ENCODE results near the gene DUSP22. TPM values are rescaled to one million over a fixed set of nuclear protein-coding genes. Genes with fewer than 3 reads are reported as not detected.

DUSP22 gene
- total RNA-seq, 2 donors from 2014 or later, result 45.1 to 54.1 TPM

- Histone ChIP-seq H3K9me3 (no peaks in the 10 kb centered on the region), H3K4me3 (no peak overlapping the region), H3K4me1 (peaks cover 0 to 10% of the 10 kb centered on the region in 2 donors), H3K27ac (no peak overlapping the region), H3K36me3 (no peaks in the 10 kb centered on the region), H3K27me3 (no peaks in the 10 kb centered on the region)
- TF ChIP-seq, protein P1, sequence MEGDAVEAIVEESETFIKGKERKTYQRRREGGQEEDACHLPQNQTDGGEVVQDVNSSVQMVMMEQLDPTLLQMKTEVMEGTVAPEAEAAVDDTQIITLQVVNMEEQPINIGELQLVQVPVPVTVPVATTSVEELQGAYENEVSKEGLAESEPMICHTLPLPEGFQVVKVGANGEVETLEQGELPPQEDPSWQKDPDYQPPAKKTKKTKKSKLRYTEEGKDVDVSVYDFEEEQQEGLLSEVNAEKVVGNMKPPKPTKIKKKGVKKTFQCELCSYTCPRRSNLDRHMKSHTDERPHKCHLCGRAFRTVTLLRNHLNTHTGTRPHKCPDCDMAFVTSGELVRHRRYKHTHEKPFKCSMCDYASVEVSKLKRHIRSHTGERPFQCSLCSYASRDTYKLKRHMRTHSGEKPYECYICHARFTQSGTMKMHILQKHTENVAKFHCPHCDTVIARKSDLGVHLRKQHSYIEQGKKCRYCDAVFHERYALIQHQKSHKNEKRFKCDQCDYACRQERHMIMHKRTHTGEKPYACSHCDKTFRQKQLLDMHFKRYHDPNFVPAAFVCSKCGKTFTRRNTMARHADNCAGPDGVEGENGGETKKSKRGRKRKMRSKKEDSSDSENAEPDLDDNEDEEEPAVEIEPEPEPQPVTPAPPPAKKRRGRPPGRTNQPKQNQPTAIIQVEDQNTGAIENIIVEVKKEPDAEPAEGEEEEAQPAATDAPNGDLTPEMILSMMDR (IDR thresholded peaks at IDR 0.05), result no peak
- DNase-seq (ENCODE audit: low spot score), result no peak
Measured at GRCh38 chr6:317060-317447, 24.8 kb downstream of the DUSP22 start.

- Histone ChIP-seq H3K4me1 (peaks cover 0 to 5% of the 10 kb centered on the region in 2 donors), H3K4me3 (no peak overlapping the region), H3K27ac (no peak overlapping the region), H3K9me3 (no peaks in the 10 kb centered on the region), H3K27me3 (no peaks in the 10 kb centered on the region), H3K36me3 (no peaks in the 10 kb centered on the region)
- no peak for DNase-seq (ENCODE audit: low spot score)
- TF ChIP-seq, protein P1 (IDR thresholded peaks at IDR 0.05), result no peak
Measured at GRCh38 chr6:317448-318144, 25.3 kb downstream of the DUSP22 start.

DNA sequence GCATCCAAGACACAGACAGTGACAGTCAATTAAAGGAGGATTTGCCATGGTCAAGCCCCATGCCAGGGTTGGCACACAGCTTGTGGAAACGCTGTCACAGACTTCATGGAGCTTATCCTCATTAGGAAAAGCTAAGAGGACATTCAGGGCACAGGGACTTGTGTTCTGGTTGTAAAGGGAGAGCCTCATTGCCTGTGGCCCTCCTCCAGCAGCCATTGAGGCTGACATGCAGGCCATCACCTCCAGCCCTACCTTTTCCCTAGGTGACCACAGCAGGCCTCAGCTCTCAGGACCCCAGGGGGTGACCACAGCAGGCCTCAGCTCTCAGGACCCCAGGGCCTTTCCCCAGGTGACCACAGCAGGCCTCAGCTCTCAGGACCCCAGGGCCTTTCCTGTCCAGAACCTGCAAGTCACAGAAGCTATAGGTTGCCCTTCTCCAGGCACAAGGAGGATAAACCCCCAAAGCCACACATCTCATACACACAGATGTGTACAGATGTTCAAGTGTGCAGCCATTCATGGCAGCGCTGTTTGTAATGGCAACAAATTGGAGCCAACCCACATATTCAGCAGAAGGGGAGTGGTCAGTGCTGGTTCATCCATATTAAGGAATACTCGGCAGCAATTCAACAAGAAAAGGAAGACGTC is 26.1 kb downstream of the DUSP22 start:
- TF ChIP-seq, protein P1 (IDR thresholded peaks at IDR 0.05), result no peak
- DNase-seq (ENCODE audit: low spot score), result no peak
- no peaks in the 10 kb centered on the region for H3K36me3 ChIP-seq
- H3K27me3 ChIP-seq, result no peaks in the 10 kb centered on the region
- no peak overlapping the region for H3K27ac ChIP-seq
- H3K4me3 ChIP-seq, result no peak overlapping the region
- no peaks in the 10 kb centered on the region for H3K9me3 ChIP-seq
- peaks cover 0 to 4% of the 10 kb centered on the region in 2 donors for H3K4me1 ChIP-seq

DNA sequence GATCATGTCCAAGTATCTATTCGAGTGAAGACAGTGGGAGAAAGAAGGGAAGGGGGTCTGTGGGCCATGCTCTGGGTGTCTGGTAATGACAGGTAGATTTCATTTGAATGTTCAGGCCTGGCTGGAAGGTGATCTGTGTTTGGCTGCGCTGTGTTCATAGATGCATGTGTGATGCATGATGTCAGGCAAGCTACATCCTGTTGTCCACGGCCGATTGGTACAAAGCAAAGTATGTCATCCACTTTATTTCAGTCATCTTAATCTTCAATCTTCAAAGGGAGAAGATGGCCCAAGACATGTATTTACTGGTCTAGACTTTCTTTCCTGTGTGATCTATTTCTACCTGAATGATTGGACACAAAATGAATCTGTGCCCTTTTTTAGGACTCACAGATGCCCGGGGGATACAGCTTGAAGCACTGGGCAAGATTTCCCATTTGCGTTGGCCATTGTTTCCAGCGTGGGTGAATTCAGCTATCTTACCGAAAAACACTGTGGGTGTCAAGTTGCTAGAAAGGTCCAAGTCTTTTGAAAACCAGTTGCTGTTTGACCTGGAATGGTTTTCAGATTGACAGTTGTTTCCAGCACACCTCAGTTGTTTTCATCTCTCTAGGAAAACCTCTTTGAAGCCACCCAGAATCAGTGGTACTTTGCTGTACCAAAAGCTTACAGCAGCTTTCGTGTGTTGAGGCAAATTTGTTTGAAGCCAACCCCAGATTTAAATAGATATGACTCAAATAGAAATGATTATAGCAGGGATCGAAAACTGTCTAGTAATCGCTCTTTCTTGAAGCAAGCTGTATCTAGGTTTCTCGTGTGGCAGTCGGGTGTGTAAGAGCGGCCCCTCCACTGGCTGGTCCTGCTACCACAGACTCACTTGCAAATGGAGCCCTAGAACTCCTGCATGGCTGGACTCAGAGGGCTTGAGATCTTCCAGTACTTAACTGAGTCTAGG is 27.2 kb downstream of the DUSP22 start:
- H3K9me3 ChIP-seq, result no peaks in the 10 kb centered on the region
- no peak overlapping the region for H3K27ac ChIP-seq
- H3K4me3 ChIP-seq, result no peak overlapping the region
- DNase-seq (ENCODE audit: low spot score), result no peak
- H3K4me1 ChIP-seq, result peaks cover 0 to 14% of the 10 kb centered on the region in 2 donors
- TF ChIP-seq, protein P1 (IDR thresholded peaks at IDR 0.05), result no peak
- no peaks in the 10 kb centered on the region for H3K27me3 ChIP-seq
- no peaks in the 10 kb centered on the region for H3K36me3 ChIP-seq

- Histone ChIP-seq H3K36me3 (no peaks in the 10 kb centered on the region), H3K27me3 (no peaks in the 10 kb centered on the region), H3K4me1 (peaks cover 0 to 15% of the 10 kb centered on the region in 2 donors), H3K9me3 (no peaks in the 10 kb centered on the region), H3K4me3 (no peak overlapping the region), H3K27ac (no peak overlapping the region)
- DNase-seq (ENCODE audit: low spot score), result no peak
- TF ChIP-seq, protein P1 (IDR thresholded peaks at IDR 0.05), result no peak
Measured at GRCh38 chr6:320351-321157, 28.3 kb downstream of the DUSP22 start.
